Activated CD8-positive, alpha-beta memory T cell treated with anti-CD3 and anti-CD28 coated beads for 48 hours (primary cell): ENCODE data around the gene PITPNC1.
"Not testable (repeated sequence)": the region's sequence is repeated elsewhere in the genome, so short reads cannot be mapped to it uniquely, and the experiment has no call there.

Source experiments
- DNase-seq, 3 experiments: peaks; one replicate each; pipeline ENCODE4 v3.0.0-alpha.2; 2020; ENCODE audit warnings: low read depth in 2 of 3, low spot score in 2 of 3

The PITPNC1 gene

DNA sequence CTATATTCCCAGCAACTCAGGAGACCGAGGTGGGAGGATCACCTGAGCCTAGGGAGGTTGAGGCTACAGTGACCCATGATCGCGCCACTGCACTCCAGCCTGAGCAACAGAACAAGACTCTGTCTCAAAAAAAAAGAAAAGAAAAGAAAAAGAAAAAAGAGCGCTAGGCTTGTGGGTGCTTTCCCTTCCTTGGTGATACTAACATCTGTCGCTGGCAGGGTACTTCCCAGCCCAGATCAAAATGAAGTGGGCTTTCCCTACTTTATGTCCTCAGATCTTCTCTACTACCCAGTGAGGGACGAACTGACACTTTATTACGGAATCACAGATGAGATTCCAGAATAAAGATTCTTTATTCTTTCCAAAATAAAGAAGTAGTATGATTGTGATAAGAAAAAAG is 236.9 kb downstream of the PITPNC1 start:
- DNase-seq, result no peak

GRCh38 chr17:67615011-67615561 is 238.0 kb downstream of the PITPNC1 start:
- no peak for DNase-seq

DNA sequence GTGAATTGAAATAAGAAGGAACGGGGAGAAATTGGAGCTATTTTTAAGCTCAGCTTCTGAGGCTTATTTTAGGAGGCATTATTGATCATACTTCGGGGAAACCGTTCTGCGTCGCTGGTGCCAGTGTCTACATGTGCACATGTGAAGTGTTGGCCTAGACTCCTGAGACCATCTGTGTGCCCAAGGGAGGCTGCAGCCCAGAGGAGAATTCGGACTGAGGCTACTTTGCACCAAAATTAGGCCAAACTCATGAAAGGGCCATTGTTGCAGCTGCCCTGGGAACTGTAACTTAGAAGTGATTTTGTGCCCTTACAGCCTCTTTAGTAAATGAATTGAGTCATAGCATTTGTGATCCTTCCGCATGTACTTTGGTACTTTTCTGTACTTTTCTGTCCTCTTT is 238.7 kb downstream of the PITPNC1 start:
- DNase-seq, result no peak

DNA sequence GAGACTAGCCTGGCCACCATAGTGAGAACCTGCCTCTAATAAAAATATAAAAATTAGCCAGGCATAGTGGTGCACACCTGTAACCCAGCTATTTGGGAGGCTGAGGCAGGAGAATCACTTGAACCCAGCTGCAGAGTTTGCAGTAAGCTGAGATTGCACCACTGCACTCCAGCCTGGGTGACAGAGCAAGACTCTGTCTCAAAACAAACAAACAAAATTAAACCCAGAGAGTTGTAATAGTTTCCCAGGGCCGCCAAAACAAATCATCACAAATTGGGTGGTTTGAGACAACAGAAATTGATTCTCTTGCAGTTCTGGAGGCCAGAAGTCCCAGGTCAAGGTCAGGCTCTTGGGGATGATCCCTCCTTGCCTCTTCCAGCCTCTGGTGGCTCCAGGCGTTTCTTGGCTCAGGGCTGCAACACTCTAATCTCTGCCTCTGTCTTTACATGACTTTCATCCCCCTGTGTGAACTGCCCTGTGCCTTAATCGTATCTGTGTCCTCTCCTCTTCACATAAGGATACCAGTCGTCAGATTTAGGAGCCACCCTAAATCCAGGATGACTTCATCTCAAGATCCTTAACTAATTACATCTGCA is 240.3 kb downstream of the PITPNC1 start:
- no peak for DNase-seq

- DNase-seq, result no peak
Measured at GRCh38 chr17:67619555-67619954, 242.5 kb downstream of the PITPNC1 start.

DNA sequence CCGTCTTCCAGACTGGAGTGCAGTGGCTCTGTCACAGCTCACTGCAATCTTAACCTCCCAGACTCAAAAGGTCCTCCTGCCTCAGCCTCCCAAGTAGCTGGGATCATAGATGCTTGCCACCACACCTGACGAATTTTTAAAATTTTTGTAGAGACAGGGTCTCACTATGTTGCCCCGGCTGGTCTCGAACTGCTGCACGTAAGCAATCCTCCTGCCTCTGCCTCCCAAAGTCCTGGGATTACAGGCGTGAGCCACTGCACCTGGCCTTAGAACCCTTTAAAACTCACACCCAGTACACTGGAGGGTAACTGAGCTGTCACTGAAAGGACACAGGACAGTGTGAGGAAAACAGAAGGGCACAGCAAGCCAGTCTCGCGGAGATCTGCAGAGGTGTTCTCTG is 243.0 kb downstream of the PITPNC1 start:
- DNase-seq, result no peak

DNA sequence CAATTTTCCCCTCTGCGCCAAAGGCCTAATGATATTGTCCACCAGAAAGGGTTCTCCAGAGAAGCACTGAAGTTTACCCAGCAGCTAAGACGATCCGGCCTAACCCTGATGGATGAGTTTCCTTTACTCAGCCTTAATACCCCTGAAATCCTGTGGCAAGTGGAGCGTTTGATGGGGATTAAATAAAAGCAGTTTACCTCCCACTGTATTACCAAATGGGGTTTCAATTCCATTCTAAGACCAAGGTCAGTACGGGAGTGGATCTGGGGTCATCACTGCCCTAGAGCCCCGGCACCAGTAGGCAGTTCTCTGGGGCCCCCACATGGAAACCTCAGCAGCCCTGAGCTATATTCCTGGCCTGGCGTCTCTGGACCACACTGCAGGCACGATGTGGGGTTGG is 243.6 kb downstream of the PITPNC1 start:
- DNase-seq, result no peak

DNA sequence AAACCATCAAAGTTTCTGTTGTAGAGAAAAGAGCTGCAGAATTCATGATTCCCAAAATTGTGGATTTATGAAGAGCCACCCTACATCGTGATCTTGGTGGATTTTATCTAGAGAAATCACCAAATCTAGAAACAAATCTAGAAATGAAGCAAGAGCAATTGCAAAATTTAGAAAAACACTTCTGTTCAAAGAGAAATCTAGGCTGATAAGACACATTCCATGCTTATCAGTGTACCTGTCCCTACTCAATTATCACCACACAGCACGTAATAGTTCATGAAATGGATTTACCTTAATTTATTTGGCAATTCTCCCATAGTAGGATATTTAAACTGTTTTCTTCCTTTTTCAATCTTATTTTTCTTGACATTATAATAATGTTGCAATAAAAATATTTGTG is 246.7 kb downstream of the PITPNC1 start:
- DNase-seq, result no peak

DNA sequence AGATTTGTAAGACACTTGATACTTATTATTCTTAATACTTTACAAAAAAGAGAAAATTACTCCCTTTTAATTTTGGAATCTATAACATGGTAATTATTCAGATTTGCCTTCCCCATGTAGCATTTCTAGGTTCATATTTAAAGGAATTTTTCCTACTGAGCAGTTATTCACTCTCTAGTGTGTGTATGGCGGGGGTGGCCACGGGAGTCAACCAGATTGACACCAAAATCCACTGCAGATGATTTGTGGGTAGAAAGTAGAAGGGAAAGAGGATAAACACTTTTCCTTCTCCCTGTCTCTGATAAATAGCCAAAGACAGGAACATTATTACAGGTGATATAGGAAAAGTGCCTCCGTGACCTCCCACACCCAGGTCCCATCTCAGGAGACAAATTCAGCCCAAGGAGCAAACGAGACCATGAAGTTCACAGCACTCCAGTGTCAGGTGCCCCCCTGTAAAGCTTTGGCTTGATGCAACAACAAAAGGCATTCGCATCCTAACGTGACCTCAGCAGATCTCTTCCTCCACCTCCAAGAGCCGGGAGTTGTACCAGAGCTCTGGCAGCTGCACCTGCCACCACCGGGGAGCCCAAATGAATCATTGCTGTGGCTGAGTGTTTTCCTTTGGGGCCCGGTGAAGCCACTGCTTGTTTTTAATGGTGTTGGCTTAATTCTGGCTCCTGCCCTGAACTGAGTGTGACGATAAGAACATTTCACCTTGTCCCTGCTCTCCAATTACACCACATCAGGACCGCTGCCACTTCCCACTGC is 248.0 kb downstream of the PITPNC1 start:
- no peak for DNase-seq

- DNase-seq, result no peak
Measured at GRCh38 chr17:67625971-67626370, 248.9 kb downstream of the PITPNC1 start.

DNA sequence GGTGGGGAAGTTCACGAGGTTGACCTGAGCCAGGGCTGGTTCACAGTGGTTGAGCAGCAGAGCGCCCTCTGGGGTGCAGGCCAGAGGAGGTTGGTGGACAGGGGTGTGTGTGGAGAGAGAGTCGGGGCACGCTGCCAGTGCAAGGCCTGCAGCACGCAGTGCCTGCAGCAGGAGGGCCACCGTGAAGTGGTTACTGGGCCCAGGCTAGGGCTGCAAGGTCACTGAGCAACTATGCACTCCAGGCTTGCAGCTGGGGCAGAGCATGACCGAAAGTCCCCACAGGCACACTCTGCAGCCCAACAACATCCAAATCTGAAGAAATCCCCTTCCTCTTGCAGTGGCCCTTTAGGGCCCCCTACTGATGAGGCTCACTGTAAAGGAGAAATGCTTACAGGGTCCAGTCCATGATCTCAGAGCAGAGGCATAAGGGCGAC is 251.5 kb downstream of the PITPNC1 start:
- no peak for DNase-seq

DNA sequence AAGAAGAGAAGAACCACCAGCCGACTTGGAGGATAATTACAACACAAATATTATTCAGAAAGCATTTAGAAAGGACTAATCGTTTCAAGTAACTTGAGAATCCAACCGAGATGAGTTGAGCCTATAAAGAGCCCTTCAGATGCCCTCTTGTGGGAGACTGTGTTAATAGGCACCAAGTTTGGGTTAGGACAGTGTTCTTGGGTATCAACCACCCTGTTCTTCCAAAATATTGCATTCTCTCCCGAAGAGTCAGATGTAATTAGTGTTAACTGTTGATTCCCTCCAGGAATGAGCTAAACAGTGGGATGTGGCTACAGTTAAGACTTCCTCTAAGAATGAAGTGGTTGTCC is 252.9 kb downstream of the PITPNC1 start:
- DNase-seq, result no peak

DNA sequence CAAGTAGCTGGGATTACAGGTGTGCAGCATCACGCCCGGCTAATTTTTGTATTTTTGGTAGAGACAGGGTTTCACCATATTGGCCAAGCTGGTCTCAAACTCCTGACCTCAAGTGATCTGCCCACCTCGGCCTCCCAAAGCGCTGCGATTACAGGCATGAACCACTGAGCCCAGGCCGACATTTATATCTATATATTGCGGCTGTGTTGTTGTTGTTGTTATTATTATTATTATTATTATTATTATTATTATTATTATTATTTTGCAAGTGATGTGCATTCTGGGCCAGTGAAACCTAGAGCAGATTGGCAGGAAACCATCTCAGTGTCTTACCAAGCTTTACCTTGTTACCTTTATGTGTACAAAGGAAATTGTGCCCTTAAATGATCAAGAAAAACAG is 253.8 kb downstream of the PITPNC1 start:
- not testable (repeated sequence) for DNase-seq

DNA sequence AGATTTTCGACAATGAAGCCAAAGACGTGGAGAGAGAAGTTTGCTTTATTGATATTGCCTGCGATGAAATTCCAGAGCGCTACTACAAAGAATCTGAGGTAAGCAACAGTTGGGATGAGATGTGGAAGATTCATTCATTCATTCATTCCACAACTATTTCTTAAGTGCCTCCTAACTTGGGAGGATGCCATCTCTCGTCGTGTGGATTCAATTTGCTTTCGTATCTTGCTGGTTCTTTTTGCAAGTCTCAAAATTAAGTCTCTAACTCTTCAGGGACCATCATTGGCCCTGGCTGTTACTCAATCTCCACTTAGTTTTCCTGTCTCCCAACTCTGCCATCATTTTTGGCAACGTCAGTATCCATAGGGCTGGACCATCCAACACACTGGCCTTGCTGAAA is 255.1 kb downstream of the PITPNC1 start:
- no peak for DNase-seq

GRCh38 chr17:67633751-67634211 is 256.7 kb downstream of the PITPNC1 start:
- DNase-seq, result no peak

- no peak for DNase-seq
Measured at GRCh38 chr17:67635681-67636080, 258.6 kb downstream of the PITPNC1 start.

DNA sequence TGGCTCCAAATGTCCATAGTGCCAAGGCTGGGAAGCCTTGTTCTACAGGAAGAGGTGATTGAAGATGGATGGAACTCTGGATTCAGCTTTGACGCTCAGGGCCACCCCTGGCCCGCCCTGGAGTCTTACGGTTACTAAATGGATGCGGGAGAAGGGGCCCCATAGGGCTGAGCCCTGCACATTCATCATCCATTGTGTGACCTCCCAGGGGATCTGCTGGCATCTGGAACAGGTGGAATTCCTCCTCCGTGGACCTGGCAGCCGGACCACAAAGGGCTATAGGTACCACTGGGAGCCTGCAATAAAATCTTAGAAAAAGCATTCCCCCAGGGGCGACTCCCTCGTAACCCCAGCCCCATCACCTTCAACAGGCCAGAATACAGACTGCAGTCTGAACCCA is 259.2 kb downstream of the PITPNC1 start:
- DNase-seq, result no peak

DNA sequence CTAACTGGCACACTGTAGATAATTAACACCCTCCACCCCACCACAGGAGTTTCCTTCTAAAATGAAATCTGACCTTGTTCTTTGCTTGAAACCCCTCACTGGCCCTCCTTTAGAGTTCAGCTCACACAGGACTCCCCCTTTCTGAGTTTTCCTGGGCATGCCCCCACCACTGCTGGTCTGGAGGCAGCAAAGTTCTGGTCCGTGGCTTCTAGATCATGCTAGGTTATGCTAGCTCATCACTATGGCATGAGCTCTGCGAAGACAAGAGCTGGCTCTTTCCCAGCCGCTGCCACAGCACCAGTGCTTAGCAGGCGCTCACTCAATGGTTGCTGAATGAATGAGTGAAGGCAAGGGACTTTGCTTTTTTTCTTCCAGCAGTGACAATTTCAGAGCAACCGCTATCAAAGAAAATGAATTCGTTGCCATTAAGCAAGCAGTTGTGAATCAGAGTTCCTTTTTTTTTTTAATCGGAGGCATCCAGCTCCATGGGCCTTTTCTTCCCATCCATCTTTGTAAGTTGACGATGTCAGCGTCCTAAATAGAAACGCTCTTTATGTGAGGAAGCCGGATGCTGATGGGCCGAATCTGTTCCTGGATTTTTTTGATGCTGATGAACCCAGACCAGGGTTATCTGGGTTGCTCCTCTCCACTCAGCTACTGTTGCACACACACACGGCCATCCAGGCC is 259.9 kb downstream of the PITPNC1 start:
- no peak for DNase-seq

DNA sequence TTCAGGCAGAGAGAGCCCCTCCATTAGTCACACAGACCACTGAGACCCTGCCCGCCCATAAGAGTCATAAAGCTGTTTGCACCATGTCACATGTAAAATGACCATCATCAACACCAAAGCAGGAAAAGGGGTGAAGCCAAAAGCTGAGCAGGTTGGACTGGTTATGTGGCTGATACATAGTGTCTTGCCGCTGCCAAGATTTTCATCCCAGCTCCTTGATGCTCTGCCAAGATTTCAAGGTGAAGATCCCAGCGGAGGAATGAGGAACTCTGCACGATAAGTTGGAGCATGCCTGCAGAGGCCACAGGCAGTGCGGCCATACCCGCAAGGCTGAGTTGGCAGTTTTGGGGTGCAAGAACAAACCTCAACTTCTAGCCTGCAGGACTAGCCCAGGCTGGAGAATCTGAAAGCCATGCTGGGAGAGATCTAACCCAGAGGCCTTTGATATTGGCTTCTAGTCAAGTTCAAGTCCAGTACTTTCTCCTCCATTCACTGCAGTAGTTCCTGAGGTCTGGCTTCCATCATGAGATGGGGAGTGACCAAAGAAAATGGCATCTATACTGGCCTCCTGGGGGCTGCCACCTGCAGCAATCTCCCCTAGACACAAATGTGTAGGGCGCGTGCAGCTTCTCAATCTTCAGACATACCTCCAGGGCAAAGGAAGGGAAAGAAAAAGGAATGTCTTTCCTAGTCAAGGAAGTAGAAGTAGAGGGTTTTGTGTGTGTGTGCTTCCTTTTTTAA is 261.0 kb downstream of the PITPNC1 start:
- no peak for DNase-seq

DNA sequence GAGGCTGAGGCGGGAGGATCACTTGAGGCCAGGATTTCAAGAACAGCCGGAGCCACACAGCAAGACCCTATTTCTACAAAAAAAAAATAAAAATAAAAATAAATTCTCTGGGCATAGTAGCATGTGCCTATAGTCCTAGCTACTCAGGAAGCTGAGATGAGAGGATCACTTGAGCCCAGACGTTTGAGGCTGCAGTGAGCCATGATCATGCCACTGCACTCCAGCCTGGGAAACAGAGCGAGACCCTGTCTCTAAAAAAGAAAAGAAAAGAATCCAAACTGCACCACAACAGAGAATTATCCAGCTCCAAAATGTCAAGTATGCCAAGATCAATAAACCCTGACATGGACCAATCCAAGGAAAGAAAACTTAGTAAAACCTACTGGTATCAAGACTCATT is 261.8 kb downstream of the PITPNC1 start:
- no peak for DNase-seq

DNA sequence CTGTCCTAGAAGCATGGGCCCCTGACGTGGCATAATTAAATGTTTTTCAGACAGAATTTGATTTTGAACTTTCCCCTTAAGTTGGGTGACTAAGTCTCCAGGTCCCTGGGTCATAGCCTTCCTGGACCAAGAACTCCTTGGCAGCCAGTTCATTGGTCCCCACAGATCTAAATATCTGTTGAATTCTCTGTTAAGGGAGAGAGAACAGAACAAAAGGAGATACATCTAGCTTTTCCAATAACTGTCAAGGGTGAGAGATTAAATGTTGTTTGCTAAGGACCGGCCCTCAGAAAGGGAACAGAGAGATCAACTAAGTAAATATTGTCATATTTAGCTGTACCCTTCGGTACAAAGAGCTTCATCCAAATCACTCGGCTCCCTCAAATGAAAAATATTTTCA is 262.5 kb downstream of the PITPNC1 start:
- no peak for DNase-seq
